ENCODE measurements around the gene WDR54. TPM values are rescaled to one million over a fixed set of nuclear protein-coding genes. Genes with fewer than 3 reads are reported as not detected.

The WDR54 gene
- total and polyA plus RNA-seq, 10 of the 15 experiments (the other 5 are each of a cell fraction or from before 2014, with no cell fraction given), result 38.2 to 116 (median 89.1) TPM

- TF ChIP-seq BCL3 (IDR thresholded peaks at IDR 0.05; ENCODE audit: borderline replicate concordance, insufficient read depth, low read depth, low read length, poor library complexity, severe bottlenecking) (no peak), MLLT1 (IDR thresholded peaks at IDR 0.05) (peak; percentile 91), POLR2AphosphoS2 (IDR thresholded peaks at IDR 0.05; ENCODE audit: low read depth, low read length) (peak; percentile 44; the same call in 1 of the 2 replicates), ATF2 (IDR thresholded peaks at IDR 0.05; ENCODE audit: low read length) (no peak), TARDBP (IDR thresholded peaks at IDR 0.05; ENCODE audit: borderline replicate concordance) (no peak), ZNF24 (IDR thresholded peaks at IDR 0.05) (no peak), IKZF1 (conservative IDR thresholded peaks at IDR 0.05) (peak; percentile 80; the same call in 1 of the 2 replicates), IKZF2 (IDR thresholded peaks at IDR 0.05) (peak in 1 of 2 experiments; percentile 41; a peak in 2 of 4 replicates), FOXM1 (IDR thresholded peaks at IDR 0.05; ENCODE audit: low read depth, low read length) (no peak), CHD1 (IDR thresholded peaks at IDR 0.05; ENCODE audit: low read depth, low read length) (no peak), CTCF (IDR thresholded peaks at IDR 0.05 in 2 of 3, conservative IDR thresholded peaks at IDR 0.05 in 1 of 3; ENCODE audit: control insufficient read depth in 2 of 3, extremely low read depth in 1 of 3, insufficient read depth in 1 of 3, low read depth in 3 of 3, low read length in 3 of 3) (peak in 2 of 3 experiments; percentile 19 to 38; a peak in 3 of 6 replicates), STAT1 (conservative IDR thresholded peaks at IDR 0.05) (no peak), TCF3 (IDR thresholded peaks at IDR 0.05; ENCODE audit: borderline replicate concordance, insufficient read depth, low read depth, low read length) (peak; percentile 72; the same call in 1 of the 2 replicates), SMAD5 (IDR thresholded peaks at IDR 0.05; ENCODE audit: low read depth) (0 out of 2 replicates have a peak, but pooled peaks have one; percentile 25), POLR2AphosphoS5 (IDR thresholded peaks at IDR 0.05; ENCODE audit: low read length) (peak; percentile 54; the same call in 1 of the 2 replicates), NBN (IDR thresholded peaks at IDR 0.05) (peak; percentile 63; the same call in 1 of the 2 replicates), LARP7 (IDR thresholded peaks at IDR 0.05) (0 out of 2 replicates have a peak, but pooled peaks have one; percentile 36), NKRF (conservative IDR thresholded peaks at IDR 0.05) (0 out of 2 replicates have a peak, but pooled peaks have one; percentile 42), MXI1 (IDR thresholded peaks at IDR 0.05; ENCODE audit: low read depth, low read length) (peak; percentile 56; the same call in 1 of the 2 replicates), CREM (IDR thresholded peaks at IDR 0.05; ENCODE audit: low read depth) (0 out of 2 replicates have a peak, but pooled peaks have one; percentile 32), TAF1 (IDR thresholded peaks at IDR 0.05; ENCODE audit: borderline replicate concordance, low read depth, low read length) (0 out of 2 replicates have a peak, but pooled peaks have one; percentile 37), TCF12 (IDR thresholded peaks at IDR 0.05; ENCODE audit: low read depth, low read length) (peak; percentile 83)
Observed at GRCh38 chr2:74440378-74441169, 19.0 kb downstream of the WDR54 start (continued).

Data from GM12878 (cell line).